Measurements from ENCODE around the gene DTX3.

GRCh38 chr12:57603815-57604453 is 690 bp upstream of the DTX3 start:
- TF ChIP-seq LEF1 (IDR thresholded peaks at IDR 0.05; ENCODE audit: borderline replicate concordance) (no peak), FOXK2 (IDR thresholded peaks at IDR 0.05) (no peak), ARNT (IDR thresholded peaks at IDR 0.05) (no peak), ZNF384 (IDR thresholded peaks at IDR 0.05) (no peak), PKNOX1 (IDR thresholded peaks at IDR 0.05) (no peak), FOXM1 (IDR thresholded peaks at IDR 0.05; ENCODE audit: borderline replicate concordance) (no peak), FOXA1 (IDR thresholded peaks at IDR 0.05) (no peak), SP1 (IDR thresholded peaks at IDR 0.05) (no peak), CTBP1 (IDR thresholded peaks at IDR 0.05; ENCODE audit: borderline replicate concordance) (no peak), SUZ12 (IDR thresholded peaks at IDR 0.05) (no peak), BHLHE40 (IDR thresholded peaks at IDR 0.05; ENCODE audit: borderline replicate concordance) (no peak), NFRKB (IDR thresholded peaks at IDR 0.05) (no peak), TARDBP (IDR thresholded peaks at IDR 0.05) (no peak), ELF4 (IDR thresholded peaks at IDR 0.05) (no peak)
